Right lung (tissue), 10 donors: ENCODE results near the gene CD37. TPM values are rescaled to one million over a fixed set of nuclear protein-coding genes. Genes with fewer than 3 reads are reported as not detected.
"Not testable (repeated sequence)": the region's sequence is repeated elsewhere in the genome, so short reads cannot be mapped to it uniquely, and the experiment has no call there.

Experiments used
- DNase-seq, 2 donors: peaks; one replicate each; pipeline ENCODE4 v3.0.0-alpha.2; 2013
- long read RNA-seq, 8 donors: transcript quantifications; one replicate each; lab custom pipeline, GENCODE V29; 2026
- polyA plus RNA-seq, 5 donors: library from polyadenylated mRNA; unstranded; fragments of 120-200 nt; gene quantifications; one replicate each; pipeline versions ENCODE4 v1.2.1 to v1.2.3, GENCODE V29; 2013; ENCODE audit warnings: inconsistent platforms in 1 of 5, low replicate concordance in 1 of 5; ENCODE audit not compliant: insufficient read length in 5 of 5, insufficient read depth in 1 of 5

Gene CD37, protein sequence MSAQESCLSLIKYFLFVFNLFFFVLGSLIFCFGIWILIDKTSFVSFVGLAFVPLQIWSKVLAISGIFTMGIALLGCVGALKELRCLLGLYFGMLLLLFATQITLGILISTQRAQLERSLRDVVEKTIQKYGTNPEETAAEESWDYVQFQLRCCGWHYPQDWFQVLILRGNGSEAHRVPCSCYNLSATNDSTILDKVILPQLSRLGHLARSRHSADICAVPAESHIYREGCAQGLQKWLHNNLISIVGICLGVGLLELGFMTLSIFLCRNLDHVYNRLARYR
- 10 to 100 TPM; 35.1 to 50.8 (median 44.1) TPM for polyA plus RNA-seq
- long read RNA-seq, donor 1, partial matches to known transcripts = 0 of 2 reads
- long read RNA-seq, donor 1, other reads (novel, unspliced or antisense) = 0 of 2 reads
- long read RNA-seq, donor 2, partial matches to known transcripts = 35 of 42 reads
- long read RNA-seq, donor 2, other reads (novel, unspliced or antisense) = 5 of 42 reads
- long read RNA-seq, donor 3, partial matches to known transcripts = 0 of 1 reads
- long read RNA-seq, donor 3, other reads (novel, unspliced or antisense) = 0 of 1 reads
- long read RNA-seq, donor 4, partial matches to known transcripts = 126 of 129 reads
- long read RNA-seq, donor 4, other reads (novel, unspliced or antisense) = 0 of 129 reads
- long read RNA-seq, donor 5, transcript CD37-201 (8 exons, 1,265 nt) = major isoform, 5 of 123 reads
- long read RNA-seq, donor 5, partial matches to known transcripts = 81 of 123 reads
- long read RNA-seq, donor 5, other reads (novel, unspliced or antisense) = 37 of 123 reads
- long read RNA-seq, donor 6, partial matches to known transcripts = 0 of 3 reads
- long read RNA-seq, donor 6, other reads (novel, unspliced or antisense) = 0 of 3 reads
- long read RNA-seq, donor 7, partial matches to known transcripts = 207 of 208 reads
- long read RNA-seq, donor 7, other reads (novel, unspliced or antisense) = 0 of 208 reads
- long read RNA-seq, donor 8, partial matches to known transcripts = 105 of 106 reads
- long read RNA-seq, donor 8, other reads (novel, unspliced or antisense) = 0 of 106 reads

DNA sequence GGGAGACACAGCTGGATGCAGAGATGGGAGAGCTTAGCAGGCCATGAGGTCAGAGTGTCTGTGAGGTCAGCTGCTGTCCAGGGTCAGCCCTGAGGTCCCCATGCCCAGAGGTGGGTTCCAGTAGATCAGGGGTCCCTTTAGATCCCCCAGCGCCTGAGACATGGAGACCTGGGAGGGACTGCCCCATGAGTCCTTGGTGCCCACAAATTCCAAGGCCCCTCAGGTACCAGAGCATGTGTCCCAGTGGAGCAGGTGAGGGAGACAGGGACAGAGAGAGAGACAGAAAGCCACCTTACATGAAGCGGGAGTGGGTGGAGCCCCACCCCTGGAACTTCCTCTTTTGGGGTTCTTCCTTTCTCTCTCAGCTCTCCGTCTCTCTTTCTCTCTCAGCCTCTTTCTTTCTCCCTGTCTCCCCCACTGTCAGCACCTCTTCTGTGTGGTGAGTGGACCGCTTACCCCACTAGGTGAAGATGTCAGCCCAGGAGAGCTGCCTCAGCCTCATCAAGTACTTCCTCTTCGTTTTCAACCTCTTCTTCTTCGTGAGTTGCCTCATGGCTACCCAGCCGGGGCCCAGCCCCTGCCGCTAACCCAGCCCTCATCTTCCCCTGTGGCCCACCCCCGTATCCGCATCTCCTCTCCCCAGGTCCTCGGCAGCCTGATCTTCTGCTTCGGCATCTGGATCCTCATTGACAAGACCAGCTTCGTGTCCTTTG, at the start of gene CD37:
Gene CD37 (plus strand): TSS at position 336 of the 713 bp plus-strand sequence. CDS start 135 bp downstream, at position 471.
- no peak for DNase-seq

DNA sequence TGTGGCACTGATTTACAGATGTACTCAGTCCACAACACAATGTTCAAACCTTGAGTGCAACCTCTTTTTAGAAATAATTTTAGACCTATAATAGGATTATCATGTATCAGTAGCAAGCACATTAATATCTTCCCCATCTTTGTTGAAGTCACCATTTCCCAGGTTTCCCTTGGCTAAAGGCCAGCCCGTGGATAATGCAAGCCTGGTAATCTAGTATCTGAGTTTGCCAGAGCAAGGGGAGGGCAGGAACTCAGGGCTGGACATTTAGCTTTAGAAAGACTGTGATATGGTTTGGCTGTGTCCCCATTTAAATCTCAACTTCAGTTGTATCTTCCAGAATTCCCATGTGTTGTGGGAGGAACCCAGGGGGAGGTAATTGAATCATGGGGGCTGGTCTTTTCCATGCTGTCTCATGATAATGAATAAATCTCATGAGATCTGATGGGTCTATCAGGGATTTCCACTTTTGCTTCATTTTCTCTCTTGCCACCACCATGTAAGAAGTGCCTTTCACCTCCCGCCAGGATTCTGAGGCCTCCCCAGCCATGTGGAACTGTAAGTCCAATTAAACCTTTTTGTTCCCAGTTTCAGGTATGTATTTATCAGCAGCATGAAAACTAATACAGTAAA, 48.0 kb upstream of the CD37 start:
- DNase-seq = no peak

DNA sequence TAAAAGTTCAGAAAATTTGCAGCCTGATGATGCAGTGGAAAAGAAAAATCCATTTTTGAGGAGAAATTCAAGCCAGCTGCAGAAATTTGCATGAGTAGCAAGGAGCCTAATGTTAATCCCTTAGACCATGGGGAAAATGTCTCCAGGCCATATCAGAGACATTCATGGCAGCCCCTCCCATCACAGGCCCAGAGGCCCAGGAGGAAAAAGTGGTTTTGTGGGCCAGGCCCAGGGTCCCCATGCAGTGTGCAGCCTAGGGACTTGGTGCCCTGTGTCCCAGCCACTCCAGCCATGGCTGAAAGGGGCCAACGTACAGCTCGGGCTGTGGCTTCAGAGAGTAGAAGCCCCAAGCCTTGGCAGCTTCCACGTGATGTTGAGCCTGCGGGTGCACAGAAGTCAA, 47.0 kb upstream of the CD37 start:
- DNase-seq = not testable (repeated sequence)

- not testable (repeated sequence) for DNase-seq
Observed at GRCh38 chr19:49289286-49289685, 45.9 kb upstream of the CD37 start.

DNA sequence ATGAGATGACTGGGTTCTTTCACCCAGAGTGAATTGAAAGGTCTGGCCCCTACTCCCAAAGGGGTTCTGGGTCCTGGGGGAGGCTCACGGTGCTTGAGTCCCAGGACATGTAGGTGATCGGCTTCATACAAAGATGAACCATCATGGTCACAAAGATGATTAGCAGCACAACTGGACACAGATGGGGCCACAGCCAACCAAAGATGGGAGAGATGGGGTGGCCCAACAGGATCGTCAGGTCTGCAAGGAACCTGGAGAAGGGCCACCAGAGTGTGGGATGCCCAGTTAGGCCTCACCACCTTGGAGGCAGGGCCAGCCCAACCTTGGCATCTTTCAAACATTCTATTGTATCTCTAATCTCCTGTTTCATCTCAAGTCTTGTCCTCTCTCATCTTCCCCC, 44.7 kb upstream of the CD37 start:
- DNase-seq = no peak

- DNase-seq = no peak
Observed at GRCh38 chr19:49294401-49294800, 40.8 kb upstream of the CD37 start.

DNA sequence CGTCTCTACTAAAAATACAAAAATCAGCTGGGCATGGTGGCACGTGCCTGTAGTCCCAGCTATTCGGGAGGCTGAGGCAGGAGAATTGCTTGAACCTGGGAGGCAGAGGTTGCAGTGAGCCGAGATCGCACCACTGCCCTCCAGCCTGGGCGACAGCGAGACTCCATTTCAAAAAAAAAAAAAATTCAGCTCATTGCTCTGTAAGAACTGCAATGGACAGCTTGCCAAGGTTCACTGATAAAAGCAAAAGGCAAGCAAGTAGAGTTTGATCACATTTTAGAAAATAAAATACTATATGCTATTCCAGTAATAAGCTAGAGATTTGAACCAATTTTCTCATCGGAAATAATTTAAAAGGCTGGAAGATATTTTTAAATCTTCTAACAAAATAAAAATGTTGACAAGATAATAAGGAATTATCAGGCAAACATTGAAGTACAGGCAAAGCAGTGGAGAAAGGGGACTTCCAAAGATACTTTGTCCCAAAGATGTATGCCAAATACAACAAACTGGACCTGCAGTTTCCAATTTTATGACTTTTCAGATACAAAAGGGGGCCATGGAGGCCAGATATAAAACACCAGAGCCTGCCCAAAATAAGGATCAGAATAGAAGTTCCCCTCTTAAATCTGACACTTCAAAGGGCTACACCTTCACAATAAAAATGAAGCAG, 39.9 kb upstream of the CD37 start:
- no peak for DNase-seq

GRCh38 chr19:49297403-49297802, 37.8 kb upstream of the CD37 start:
- no peak for DNase-seq

GRCh38 chr19:49298653-49299052, 36.6 kb upstream of the CD37 start:
- not testable (repeated sequence) for DNase-seq

DNA sequence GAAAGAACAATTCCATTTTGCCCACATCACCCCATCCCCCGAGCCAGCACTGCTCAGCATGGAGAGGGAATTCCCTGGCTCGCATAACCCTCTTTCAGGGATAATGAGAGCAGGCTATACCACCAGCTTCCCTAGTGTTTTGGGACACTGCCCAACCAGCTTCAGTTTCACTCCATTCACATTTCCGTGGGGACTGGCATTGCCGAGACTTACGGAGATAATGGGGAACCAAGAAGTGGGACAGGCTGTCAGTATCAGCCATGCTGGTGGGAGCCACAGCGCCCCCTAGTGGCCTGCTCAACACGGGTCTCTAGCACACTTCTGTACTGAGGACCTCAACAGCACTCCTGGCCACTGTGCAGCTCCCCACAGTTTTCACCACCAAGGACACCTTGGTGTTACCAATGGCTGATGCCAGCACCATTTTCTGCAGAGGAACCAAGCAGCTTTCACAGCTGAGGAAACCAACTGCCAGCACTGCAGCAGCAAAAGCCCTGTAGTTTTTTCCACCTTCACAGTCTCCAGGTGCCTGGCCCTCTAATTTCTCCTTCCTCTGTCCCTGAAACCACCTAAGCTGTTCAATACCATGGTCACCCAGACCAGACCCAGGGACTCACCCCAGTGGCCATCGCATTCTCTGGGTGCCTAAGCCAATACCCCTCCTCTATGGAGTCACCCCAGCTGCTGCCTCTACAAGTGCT, 33.9 kb upstream of the CD37 start:
- DNase-seq = peak; percentile 36 to 45

GRCh38 chr19:49301866-49302252, 33.3 kb upstream of the CD37 start:
- DNase-seq = no peak

GRCh38 chr19:49306734-49307133, 28.5 kb upstream of the CD37 start:
- DNase-seq = not testable (repeated sequence)

DNA sequence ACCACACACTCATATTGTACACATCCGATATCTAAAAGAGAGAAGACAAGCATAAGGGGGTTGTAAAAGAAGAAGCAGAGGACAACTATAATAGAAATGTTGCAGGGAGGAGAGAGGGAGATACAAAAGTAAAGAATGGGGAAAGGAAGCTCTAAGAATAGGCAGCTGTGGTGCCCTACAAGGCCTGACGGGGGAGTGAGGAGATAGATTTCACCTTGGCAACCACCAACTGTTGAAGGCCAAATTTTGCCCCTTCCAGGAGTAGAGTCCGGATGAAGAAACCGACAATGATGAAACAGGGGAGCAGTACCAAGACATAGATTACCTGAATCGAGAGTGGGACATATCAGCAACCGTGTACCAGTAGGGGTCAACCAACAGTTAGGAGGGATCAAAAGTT, 26.1 kb upstream of the CD37 start:
- no peak for DNase-seq

- no peak for DNase-seq
Observed at GRCh38 chr19:49315111-49315510, 20.1 kb upstream of the CD37 start.

- no peak for DNase-seq
Observed at GRCh38 chr19:49316284-49316683, 18.9 kb upstream of the CD37 start.

DNA sequence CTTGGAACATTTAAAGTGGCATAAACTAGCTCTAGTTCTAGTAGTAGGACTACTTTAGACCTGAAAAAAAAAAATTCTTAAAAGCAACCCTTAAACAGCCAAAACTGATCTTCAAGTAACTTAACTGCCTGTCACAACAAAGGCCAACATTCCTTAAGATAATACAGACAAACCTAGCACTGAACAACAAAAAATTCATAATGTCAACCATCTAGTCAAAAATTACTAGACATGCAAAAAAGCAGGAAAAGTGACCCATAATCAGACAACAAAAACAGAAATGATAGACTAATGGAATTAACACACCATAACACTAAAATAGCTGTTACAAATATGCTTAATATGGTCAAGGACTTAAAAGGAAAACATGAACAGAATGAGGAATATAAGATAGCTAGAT, 16.9 kb upstream of the CD37 start:
- no peak for DNase-seq

DNA sequence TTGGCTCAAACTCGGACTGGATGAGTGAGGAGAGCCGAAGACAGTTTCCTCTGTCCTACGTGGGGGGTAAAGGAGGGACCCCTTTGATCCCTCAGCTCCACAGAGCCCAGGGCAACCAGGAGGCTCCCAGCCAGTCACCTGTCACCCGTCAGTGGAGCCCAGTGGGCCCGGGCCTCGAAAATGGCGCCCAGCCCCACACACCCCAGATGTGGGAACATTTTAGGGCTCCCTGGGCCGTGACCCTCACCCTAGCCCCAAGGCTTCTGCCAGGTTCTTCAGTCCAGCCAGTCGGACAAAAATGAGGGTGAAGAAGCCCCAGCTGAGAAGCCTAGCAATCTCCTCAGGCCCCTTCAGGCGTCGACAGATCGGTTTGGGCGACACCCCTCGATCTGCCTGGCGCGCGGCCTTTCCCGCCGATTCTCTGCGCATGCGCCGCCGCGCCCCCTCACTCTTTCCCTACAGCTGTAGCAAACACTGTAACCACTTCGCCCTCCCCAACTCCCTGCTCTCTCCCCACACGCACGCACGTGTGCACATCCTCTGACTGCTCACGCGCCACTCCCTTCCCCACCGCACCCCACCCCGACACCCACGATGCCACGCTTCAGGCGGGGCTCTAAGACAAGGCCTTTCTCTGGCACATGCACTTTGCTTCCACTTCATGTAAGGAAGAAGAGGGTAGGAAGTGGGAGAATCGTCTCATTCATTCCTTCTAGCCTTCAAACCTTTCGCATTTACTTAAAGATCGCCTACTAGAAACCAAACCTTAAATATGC, 10.2 kb upstream of the CD37 start, which contains the start of gene SLC6A16:
Gene SLC6A16 (minus strand): TSS at position 391 of the 776 bp plus-strand sequence. CDS start 13,844 bp downstream, outside the sequence.
- DNase-seq = no peak

- DNase-seq = not testable (repeated sequence)
Observed at GRCh38 chr19:49325756-49326155, 9.4 kb upstream of the CD37 start.

- DNase-seq = no peak
Observed at GRCh38 chr19:49326165-49326704, 9.0 kb upstream of the CD37 start.
